ENCODE results near the gene SH3BP5. TPM values are rescaled to one million over a fixed set of nuclear protein-coding genes. Genes with fewer than 3 reads are reported as not detected.

Gene SH3BP5
- total RNA-seq, 1 donor from 2014 or later, result 41.1 TPM

DNA sequence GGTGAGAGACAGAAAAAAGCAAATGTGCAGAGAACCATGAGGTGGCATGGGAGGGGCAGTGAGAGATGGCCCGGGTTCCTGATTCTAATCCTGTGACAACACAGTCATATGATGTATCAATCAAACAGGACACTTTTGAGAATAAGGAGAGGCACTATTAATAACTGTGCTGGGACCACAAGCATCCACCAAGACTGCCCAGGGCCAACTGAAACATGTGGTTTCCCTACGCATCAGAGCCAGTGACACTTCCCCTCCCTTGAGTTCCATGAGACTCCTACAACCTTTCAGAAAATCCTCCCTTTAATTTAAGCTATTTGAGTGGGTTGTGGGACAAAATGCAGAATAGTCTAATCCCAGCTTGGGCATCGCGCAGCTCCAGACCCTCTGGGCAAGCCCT is 17.4 kb downstream of the SH3BP5 start:
- DNase-seq (ENCODE audit: low spot score), result no peak
- Mint-ChIP-seq H3K36me3 (ENCODE audit: low read depth, unreplicated experiment) (no peaks in the 10 kb centered on the region), H3K27me3 (ENCODE audit: unreplicated experiment) (peaks cover 2% of the 10 kb centered on the region), H3K4me3 (ENCODE audit: unreplicated experiment) (no peak overlapping the region), H3K27ac (ENCODE audit: unreplicated experiment) (peak overlapping the region; percentile 30), H3K4me1 (ENCODE audit: unreplicated experiment) (peaks cover 19% of the 10 kb centered on the region), H3K9me3 (ENCODE audit: unreplicated experiment) (no peaks in the 10 kb centered on the region)
- no peak for TF ChIP-seq CTCF (IDR thresholded peaks at IDR 0.05; ENCODE audit: unreplicated experiment)

- H3K4me3 Mint-ChIP-seq (ENCODE audit: unreplicated experiment), result no peak overlapping the region
- TF ChIP-seq CTCF (IDR thresholded peaks at IDR 0.05; ENCODE audit: unreplicated experiment), result no peak
- no peak overlapping the region for H3K27ac Mint-ChIP-seq (ENCODE audit: unreplicated experiment)
These were observed 18.1 kb downstream of the SH3BP5 start for GRCh38 chr3:15314276-15314675.

DNA sequence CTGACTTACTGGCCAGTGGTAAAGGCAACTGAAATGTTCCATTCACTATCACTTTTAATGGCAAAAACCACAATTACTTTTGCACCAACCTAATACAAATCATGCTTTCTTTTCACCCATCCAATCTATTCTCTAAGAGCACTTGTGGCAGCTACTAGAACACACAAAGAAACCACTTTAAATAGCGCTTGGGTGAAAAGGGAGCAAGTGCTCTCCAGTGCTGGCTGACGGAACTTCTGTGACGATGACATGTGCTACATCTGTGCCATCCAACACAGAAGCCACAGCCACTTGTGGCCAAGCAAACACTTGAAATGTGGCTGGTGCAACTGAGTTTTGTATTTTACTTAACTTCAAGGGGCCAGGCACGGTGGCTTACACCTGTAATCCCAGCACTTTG is 18.9 kb downstream of the SH3BP5 start:
- H3K27ac Mint-ChIP-seq (ENCODE audit: unreplicated experiment), result no peak overlapping the region
- peaks cover 2% of the 10 kb centered on the region for H3K27me3 Mint-ChIP-seq (ENCODE audit: unreplicated experiment)
- no peaks in the 10 kb centered on the region for H3K36me3 Mint-ChIP-seq (ENCODE audit: low read depth, unreplicated experiment)
- DNase-seq (ENCODE audit: low spot score), result no peak
- H3K4me1 Mint-ChIP-seq (ENCODE audit: unreplicated experiment), result peaks cover 20% of the 10 kb centered on the region
- H3K4me3 Mint-ChIP-seq (ENCODE audit: unreplicated experiment), result no peak overlapping the region
- no peaks in the 10 kb centered on the region for H3K9me3 Mint-ChIP-seq (ENCODE audit: unreplicated experiment)
- TF ChIP-seq CTCF (IDR thresholded peaks at IDR 0.05; ENCODE audit: unreplicated experiment), result no peak

More at GRCh38 chr3:15314276-15314675, 18.1 kb downstream of the SH3BP5 start:
- Mint-ChIP-seq H3K4me1 (ENCODE audit: unreplicated experiment) (peaks cover 16% of the 10 kb centered on the region), H3K36me3 (ENCODE audit: low read depth, unreplicated experiment) (no peaks in the 10 kb centered on the region), H3K27me3 (ENCODE audit: unreplicated experiment) (peaks cover 2% of the 10 kb centered on the region), H3K9me3 (ENCODE audit: unreplicated experiment) (no peaks in the 10 kb centered on the region)
- DNase-seq (ENCODE audit: low spot score), result no peak

- Mint-ChIP-seq H3K4me3 (ENCODE audit: unreplicated experiment) (no peak overlapping the region), H3K27ac (ENCODE audit: unreplicated experiment) (no peak overlapping the region), H3K36me3 (ENCODE audit: low read depth, unreplicated experiment) (no peaks in the 10 kb centered on the region), H3K27me3 (ENCODE audit: unreplicated experiment) (peaks cover 4% of the 10 kb centered on the region), H3K4me1 (ENCODE audit: unreplicated experiment) (peaks cover 25% of the 10 kb centered on the region), H3K9me3 (ENCODE audit: unreplicated experiment) (no peaks in the 10 kb centered on the region)
- no peak for DNase-seq (ENCODE audit: low spot score)
- TF ChIP-seq CTCF (IDR thresholded peaks at IDR 0.05; ENCODE audit: unreplicated experiment), result no peak
These were observed 19.8 kb downstream of the SH3BP5 start for GRCh38 chr3:15312550-15312949.

GRCh38 chr3:15310491-15311370 is 21.7 kb downstream of the SH3BP5 start:
- H3K36me3 Mint-ChIP-seq (ENCODE audit: low read depth, unreplicated experiment), result no peaks in the 10 kb centered on the region
- no peak for DNase-seq (ENCODE audit: low spot score)
- peaks cover 26% of the 10 kb centered on the region for H3K4me1 Mint-ChIP-seq (ENCODE audit: unreplicated experiment)
- no peaks in the 10 kb centered on the region for H3K9me3 Mint-ChIP-seq (ENCODE audit: unreplicated experiment)
- H3K4me3 Mint-ChIP-seq (ENCODE audit: unreplicated experiment), result no peak overlapping the region
- no peak for TF ChIP-seq CTCF (IDR thresholded peaks at IDR 0.05; ENCODE audit: unreplicated experiment)
- H3K27me3 Mint-ChIP-seq (ENCODE audit: unreplicated experiment), result peaks cover 4% of the 10 kb centered on the region
- no peak overlapping the region for H3K27ac Mint-ChIP-seq (ENCODE audit: unreplicated experiment)
